Stomach (tissue), 9 donors: ENCODE measurements around the gene CDCA7. TPM values are rescaled to one million over a fixed set of nuclear protein-coding genes. Genes with fewer than 3 reads are reported as not detected.

ENCODE experiments used
- DNase-seq, 2 donors: peaks; one replicate each; pipeline versions ENCODE4 v3.0.0 to v3.0.0-alpha.2; 2013 to 2019
- H3K27ac ChIP-seq, 5 donors: fragments of 200-600 bp in 4 of 5; sonication (generic) in 4 of 5; one replicate each; pipeline ENCODE4 v1.5.1; 2013 to 2019; ENCODE audit warnings: mild to moderate bottlenecking in 1 of 5, moderate library complexity in 1 of 5
- H3K27me3 ChIP-seq, 3 donors: fragments of 200-600 bp; sonication (generic); one replicate each; pipeline ENCODE4 v1.5.1; 2017 to 2019; ENCODE audit warnings: mixed run types in 1 of 3
- H3K36me3 ChIP-seq, 4 donors: fragments of 200-600 bp; sonication (generic); 1 replicate in 3 of 4; 2 replicates in 1 of 4; pipeline ENCODE4 v1.5.1; 2016 to 2019
- H3K4me1 ChIP-seq, 4 donors: fragments of 200-600 bp; sonication (generic); one replicate each; pipeline ENCODE4 v1.5.1; 2016 to 2019
- H3K4me3 ChIP-seq, 4 donors: fragments of 200-600 bp; sonication (generic) in 3 of 4; one replicate each; pipeline ENCODE4 v1.5.1; 2016 to 2019; ENCODE audit warnings: mild to moderate bottlenecking in 1 of 4
- H3K9me3 ChIP-seq, 4 donors: fragments of 200-600 bp; sonication (generic); one replicate each; pipeline ENCODE4 v1.5.1; 2016 to 2019
- CTCF ChIP-seq, 7 experiments: fragments of 450-650 bp in 4 of 7; fragments of 200-600 bp in 3 of 7; sonication (generic) in 3 of 7; IDR thresholded peaks; one replicate each; pipeline ENCODE4 v1.5.1; 2016 to 2019; ENCODE audit warnings: antibody characterized with exemption in 7 of 7, control low read depth in 2 of 7, mild to moderate bottlenecking in 1 of 7
- EP300 ChIP-seq: sonication (generic); formaldehyde crosslinking; IDR thresholded peaks from one replicate; pipeline ENCODE4 v1.6.1; 2017; ENCODE audit warnings: antibody characterized with exemption
- POLR2A ChIP-seq, 4 donors: fragments of 450-650 bp; IDR thresholded peaks; one replicate each; pipeline ENCODE4 v1.6.1; 2016; ENCODE audit warnings: antibody characterized with exemption in 4 of 4, control low read depth in 2 of 4, mild to moderate bottlenecking in 1 of 4, moderate library complexity in 1 of 4
- POLR2AphosphoS5 ChIP-seq, 3 donors: sonication (generic); formaldehyde crosslinking; IDR thresholded peaks; one replicate each; pipeline ENCODE4 v1.6.1; 2016; ENCODE audit warnings: antibody characterized with exemption in 3 of 3
- WGBS, 5 donors: extraction: QIAGEN DNeasy Blood & Tissue Kit in 3 of 5; methylation state at CpG; one replicate each; pipeline versions ENCODE4 v1.1.5 to v1.1.7; 2013 to 2018; 5-methylcytosine and 5-hydroxymethylcytosine counted together
- intact Hi-C: fragments of 100-400 bp; cut with DNase I; formaldehyde crosslinking; loops from one replicate; pipeline ENCODE4 v1.15.1; 2023; ENCODE audit warnings: low total_unique reads
- polyA plus RNA-seq, 3 donors: library from polyadenylated mRNA; stranded (reverse); fragments of 200-250 nt; gene quantifications; one replicate each; pipeline ENCODE4 v1.2.3, GENCODE V29; 2013
- total RNA-seq, 5 donors: library from RNA; depleted of rRNA; stranded (reverse); fragments of >200 nt; gene quantifications; one replicate each; pipeline versions ENCODE4 v1.1.0 to v1.2.3, GENCODE V29; 2014 to 2016
- donor health status: healthy with polysubstance abuse.
- donor health status: Bipolar disorder and iron deficiency.
- donor health status: healthy.

Gene CDCA7
- total and polyA plus RNA-seq, 8 donors, result 0.61 to 41.1 (median 8.1) TPM

- intact Hi-C loops, result loop anchor here (10.0 kb wide), 1 partner anchor 927 kb away; no protein-coding TSS in a partner anchor
- no peaks in the 10 kb centered on the region for H3K9me3 ChIP-seq
- no peaks in the 10 kb centered on the region for H3K36me3 ChIP-seq
- TF ChIP-seq CTCF (IDR thresholded peaks at IDR 0.05), result no peak
- no peak for TF ChIP-seq EP300
- TF ChIP-seq POLR2A (IDR thresholded peaks at IDR 0.05), result no peak
- no peak for TF ChIP-seq POLR2AphosphoS5 (IDR thresholded peaks at IDR 0.05)
- no peaks in the 10 kb centered on the region for H3K4me1 ChIP-seq
- H3K27me3 ChIP-seq, result peaks cover 0 to 19% (median 0%) of the 10 kb centered on the region in 3 donors
- 90 to 94% (median 92%) methylated on average over 4 of the region's 4 CpGs for WGBS, 5 donors
- no peak overlapping the region for H3K27ac ChIP-seq
- no peak for DNase-seq
- no peak overlapping the region for H3K4me3 ChIP-seq
Measured at GRCh38 chr2:173417341-173417740, 62.7 kb downstream of the CDCA7 start.

GRCh38 chr2:173417802-173418201, 63.1 kb downstream of the CDCA7 start:
- H3K9me3 ChIP-seq, result no peaks in the 10 kb centered on the region
- no peak for DNase-seq
- intact Hi-C loops, result loop anchor here (10.0 kb wide), 1 partner anchor 927 kb away; no protein-coding TSS in a partner anchor

More at GRCh38 chr2:173417802-173418201, 63.1 kb downstream of the CDCA7 start:
- Histone ChIP-seq H3K36me3 (no peaks in the 10 kb centered on the region), H3K27ac (no peak overlapping the region), H3K4me1 (no peaks in the 10 kb centered on the region), H3K27me3 (peaks cover 0 to 19% (median 0%) of the 10 kb centered on the region in 3 donors), H3K4me3 (no peak overlapping the region)
- TF ChIP-seq POLR2A (IDR thresholded peaks at IDR 0.05) (no peak), POLR2AphosphoS5 (IDR thresholded peaks at IDR 0.05) (no peak), EP300 (no peak), CTCF (IDR thresholded peaks at IDR 0.05) (no peak)
